Activated effector memory CD4-positive, alpha-beta T cell treated with anti-CD3 and anti-CD28 coated beads, Interleukin-2, amount 50 U/mL, for 16 hours (primary cell): ENCODE data around the gene TPPP2.

Experiments used
- DNase-seq: peaks from one replicate; pipeline ENCODE4 v3.0.0-alpha.2; 2020

The TPPP2 gene

GRCh38 chr14:21059842-21060613 lies 30.0 kb downstream of the TPPP2 start:
- no peak for DNase-seq

- no peak for DNase-seq
These were observed 30.8 kb downstream of the TPPP2 start for GRCh38 chr14:21060614-21061346.

- no peak for DNase-seq
These were observed 31.3 kb downstream of the TPPP2 start for GRCh38 chr14:21061347-21061668.

GRCh38 chr14:21063479-21063878 lies 33.5 kb downstream of the TPPP2 start:
- DNase-seq: no peak

- no peak for DNase-seq
These were observed 37.0 kb downstream of the TPPP2 start for GRCh38 chr14:21066882-21067502.

- peak; percentile 78 for DNase-seq
These were observed 38.7 kb downstream of the TPPP2 start for GRCh38 chr14:21068521-21069387.

GRCh38 chr14:21069388-21070082 lies 39.5 kb downstream of the TPPP2 start:
- peak; percentile 71 for DNase-seq

GRCh38 chr14:21070083-21070609 lies 40.1 kb downstream of the TPPP2 start, which contains the start of gene ARHGEF40:
TSS of gene ARHGEF40 (plus strand) at chr14:21070304. CDS start at chr14:21070397, 93 bp downstream.
- peak; percentile 72 for DNase-seq

- DNase-seq: peak; percentile 69
These were observed 40.7 kb downstream of the TPPP2 start for GRCh38 chr14:21070610-21071224.

GRCh38 chr14:21071225-21072030 lies 41.4 kb downstream of the TPPP2 start:
- DNase-seq: peak; percentile 78

- no peak for DNase-seq
These were observed 42.0 kb downstream of the TPPP2 start for GRCh38 chr14:21072031-21072473.

- no peak for DNase-seq
These were observed 42.8 kb downstream of the TPPP2 start for GRCh38 chr14:21072781-21073339.

- no peak for DNase-seq
These were observed 43.9 kb downstream of the TPPP2 start for GRCh38 chr14:21073921-21074320.

GRCh38 chr14:21074398-21075272 lies 44.6 kb downstream of the TPPP2 start:
- no peak for DNase-seq

- no peak for DNase-seq
These were observed 45.9 kb downstream of the TPPP2 start for GRCh38 chr14:21075719-21076437.

GRCh38 chr14:21077672-21078071 lies 47.7 kb downstream of the TPPP2 start:
- no peak for DNase-seq

GRCh38 chr14:21078287-21078686 lies 48.3 kb downstream of the TPPP2 start:
- no peak for DNase-seq

GRCh38 chr14:21078726-21079125 lies 48.7 kb downstream of the TPPP2 start:
- no peak for DNase-seq
